Measurements from ENCODE around the gene PHACTR3. TPM values are rescaled to one million over a fixed set of nuclear protein-coding genes. Genes with fewer than 3 reads are reported as not detected.

Gene PHACTR3
- total RNA-seq, 1 donor from 2014 or later: 0.25 TPM

DNA sequence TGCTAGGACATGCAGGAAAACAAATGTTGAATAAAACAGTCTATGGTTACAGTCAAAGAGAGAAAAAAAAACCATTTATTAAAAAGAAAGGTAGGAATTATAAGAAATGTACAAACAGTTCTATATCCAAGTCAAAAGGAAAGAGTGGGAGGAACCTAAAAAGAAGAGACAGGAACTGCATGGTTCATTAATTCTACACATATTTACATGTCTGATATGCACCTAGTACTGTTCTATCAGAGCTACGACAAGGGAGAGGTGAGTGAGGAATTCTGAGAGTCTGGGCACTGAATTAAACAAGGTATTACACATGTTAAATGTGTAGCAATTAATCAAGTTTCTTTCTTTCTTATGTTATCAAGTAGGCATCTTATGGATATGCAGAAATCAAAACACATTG lies 287.2 kb downstream of the PHACTR3 start:
- ATAC-seq (no peak), DNase-seq (ENCODE audit: low spot score) (no peak)

DNA sequence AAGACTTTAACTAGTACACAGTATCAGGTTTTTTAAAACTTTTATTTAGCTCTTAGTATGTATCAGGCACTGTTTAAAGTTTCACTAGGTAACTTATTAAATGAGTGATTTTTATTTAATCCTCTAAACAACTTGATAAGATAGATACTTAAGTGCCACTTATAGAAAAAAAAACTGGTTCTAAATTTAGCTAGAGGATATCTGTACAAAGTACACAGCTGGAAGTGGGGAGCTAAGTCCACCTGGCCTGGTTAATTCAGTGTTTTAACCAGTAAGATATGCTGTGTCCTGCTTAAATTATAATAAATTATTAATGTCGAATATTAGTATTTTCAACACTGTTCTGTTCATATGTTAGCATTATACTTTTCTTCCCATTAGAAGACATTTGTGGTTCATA lies 291.6 kb downstream of the PHACTR3 start:
- no peak for DNase-seq (ENCODE audit: low spot score)
- no peak for ATAC-seq

Measured in left lobe of liver (tissue), 2 donors.